NCI-H2081 (cell line): Measurements from ENCODE around the gene KCTD5.

Source experiments
- DNase-seq, 2 experiments: peaks; one replicate each; lab custom pipeline; 2025; lab: John Stamatoyannopoulos, UW

The KCTD5 gene

DNA sequence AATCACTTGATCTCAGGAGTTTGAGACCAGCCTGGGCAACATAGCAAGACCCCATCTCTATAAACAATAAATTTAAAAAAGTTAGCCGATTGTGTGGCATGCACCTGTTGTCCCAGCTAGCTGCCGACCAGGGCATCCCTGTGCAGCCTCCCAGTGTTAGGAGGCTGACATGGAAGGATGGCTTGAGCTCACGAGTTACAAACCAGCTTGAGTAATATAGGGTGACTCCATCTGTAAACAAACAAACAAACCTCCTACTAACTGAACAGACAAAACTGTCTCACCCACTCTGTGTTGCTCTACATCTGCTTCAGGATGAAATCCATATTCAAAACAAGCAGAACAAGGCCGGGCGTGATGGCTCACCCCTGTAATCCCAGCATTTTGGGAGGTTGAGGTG lies 44.6 kb downstream of the KCTD5 start:
- no peak for DNase-seq

DNA sequence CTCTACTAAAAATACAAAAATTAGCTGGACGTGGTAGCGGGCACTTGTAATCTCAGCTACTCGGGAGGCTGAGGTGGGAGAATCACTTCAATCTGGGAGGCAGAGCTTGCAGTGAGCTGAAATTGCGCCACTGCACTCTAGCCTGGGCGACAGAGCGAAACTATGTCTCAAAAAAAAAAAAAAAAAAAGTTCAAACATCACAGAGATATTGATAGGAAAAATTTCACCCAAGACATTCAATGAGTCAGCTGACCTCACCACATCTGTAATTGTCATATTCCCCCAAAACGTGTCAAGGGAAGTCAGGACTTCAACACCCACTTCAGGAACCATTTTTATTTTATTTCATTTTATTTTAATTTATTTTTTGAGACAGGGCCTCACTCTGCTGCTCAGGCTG lies 45.7 kb downstream of the KCTD5 start:
- DNase-seq: no peak

DNA sequence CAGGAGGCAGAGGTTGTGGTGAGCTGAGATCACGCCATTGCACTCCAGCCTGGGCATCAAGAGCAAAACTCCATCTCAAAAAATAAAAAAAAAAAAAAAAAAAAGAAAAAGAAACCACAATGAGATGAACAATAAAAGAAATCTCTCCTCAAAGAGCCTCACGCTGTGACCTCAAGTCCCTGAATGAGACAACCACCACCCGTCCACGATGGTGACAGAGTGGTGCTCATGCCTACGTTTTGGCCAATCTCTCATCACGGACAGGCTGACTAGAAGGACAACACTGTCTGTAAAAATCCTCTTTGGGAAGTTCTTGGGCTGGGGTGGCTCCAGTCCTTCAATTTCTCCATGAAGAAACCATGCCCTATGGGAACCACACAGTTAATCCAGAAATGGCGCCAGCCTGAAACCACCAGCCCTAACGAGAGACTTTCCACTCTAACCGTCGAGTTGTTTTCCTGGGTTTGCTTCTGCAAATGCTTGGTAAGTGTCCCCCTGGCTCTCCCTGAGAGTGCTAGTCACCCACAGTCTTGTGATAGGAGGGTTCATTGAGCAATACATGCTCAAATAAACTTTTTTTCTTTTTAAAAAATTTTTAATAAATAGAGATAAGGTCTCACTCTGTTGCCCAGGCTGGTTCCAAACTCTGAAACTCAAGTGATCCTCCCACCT lies 52.7 kb downstream of the KCTD5 start:
- DNase-seq: no peak

DNA sequence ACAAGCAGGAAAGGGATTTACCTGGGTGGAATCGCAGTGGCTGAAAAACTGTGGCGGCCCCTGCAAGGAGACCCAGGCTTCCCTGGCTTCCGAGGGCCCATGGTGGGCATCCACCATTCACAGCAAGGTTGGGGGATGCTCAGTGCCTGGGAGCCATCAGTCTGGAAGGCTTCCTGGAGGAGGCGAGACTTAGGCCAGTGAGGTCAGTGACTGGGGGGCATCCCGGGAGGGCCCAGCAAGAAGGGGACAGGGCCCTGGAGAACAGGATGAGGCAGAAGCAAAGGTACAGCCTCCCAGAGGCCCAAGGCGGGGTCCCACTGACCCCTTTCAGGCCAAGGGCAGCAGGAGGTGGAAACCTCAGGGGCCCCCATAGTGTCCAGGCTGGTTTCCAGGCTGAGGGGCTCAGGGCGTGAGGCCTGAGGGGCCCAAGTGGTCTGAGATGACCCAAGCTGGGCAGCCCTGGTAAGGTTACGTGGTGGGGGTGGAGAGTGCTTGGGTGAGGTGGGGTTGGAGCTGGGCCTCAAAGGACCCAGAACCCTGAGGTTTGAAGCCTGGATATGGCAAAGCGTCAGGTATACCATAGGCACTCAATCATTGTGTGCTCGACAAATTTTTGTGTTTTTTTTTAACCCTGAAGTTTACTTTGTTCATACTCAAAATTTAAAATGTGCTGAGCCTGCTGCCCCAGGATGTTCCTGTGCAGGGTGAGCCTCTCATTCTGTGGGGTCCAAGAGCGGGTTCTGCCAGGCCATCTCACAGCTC lies 54.3 kb downstream of the KCTD5 start:
- DNase-seq: no peak

DNA sequence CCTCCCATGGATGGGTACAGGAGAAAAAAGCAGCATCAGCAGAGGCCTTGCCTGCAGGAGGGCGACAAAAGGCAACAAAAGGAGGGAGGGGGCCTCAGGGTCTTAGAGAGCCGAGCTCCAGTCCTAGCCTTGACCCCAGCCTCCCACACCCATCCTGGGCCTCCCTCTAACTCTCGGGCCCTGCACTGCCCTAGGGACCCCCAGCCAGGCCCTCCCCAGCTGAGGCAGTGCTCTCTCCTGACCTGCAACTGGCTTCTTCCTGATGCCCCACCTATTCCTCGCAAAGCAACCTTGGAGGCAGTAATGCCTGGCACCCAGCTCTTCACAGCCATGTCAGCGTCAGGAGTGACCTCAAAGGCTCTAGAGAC lies 54.9 kb downstream of the KCTD5 start:
- DNase-seq: no peak

DNA sequence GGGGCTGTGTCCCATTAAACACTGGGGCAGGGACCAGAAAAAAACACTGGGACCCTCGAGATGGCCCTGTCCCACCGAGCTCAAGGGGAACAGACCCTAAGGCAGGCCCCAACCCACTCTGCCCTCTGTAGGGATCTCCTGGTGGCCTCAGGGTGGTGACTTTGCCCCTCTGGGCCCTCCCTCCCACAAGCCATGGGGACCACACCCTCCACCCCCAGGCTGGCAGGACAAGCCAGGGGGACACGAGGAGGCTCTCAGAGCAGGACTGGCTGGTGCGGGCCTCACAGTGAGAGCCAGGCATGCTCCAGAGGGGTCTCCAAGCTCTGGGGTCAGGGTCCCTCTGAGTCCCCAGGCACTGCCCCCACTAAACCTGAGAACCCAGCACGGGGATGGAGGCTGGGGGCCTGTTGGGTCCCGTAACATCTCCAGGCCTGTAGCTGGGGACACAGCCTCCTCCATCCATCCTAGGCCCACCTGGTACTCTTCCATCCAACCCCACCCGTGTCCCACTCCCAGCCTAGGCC lies 55.6 kb downstream of the KCTD5 start:
- no peak for DNase-seq

DNA sequence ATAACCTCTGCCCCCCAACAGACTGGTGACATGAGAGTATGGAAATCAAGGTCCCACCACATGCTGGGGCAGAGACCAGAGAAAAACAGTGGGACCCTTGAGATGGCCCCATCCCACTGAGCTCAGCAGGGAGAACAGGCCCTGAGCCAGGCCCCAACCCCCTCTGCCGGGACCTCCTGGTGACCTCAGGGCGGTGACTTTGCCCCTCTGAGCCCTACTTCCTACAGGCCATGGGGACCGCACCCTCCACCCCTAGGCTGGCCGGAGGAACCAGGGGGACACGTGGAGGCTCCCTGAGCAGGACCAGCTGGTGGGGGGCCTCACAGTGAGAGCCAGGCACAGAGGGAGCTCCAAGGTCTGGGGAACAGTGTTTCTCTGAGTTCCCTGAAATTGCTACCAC lies 56.3 kb downstream of the KCTD5 start:
- no peak for DNase-seq

DNA sequence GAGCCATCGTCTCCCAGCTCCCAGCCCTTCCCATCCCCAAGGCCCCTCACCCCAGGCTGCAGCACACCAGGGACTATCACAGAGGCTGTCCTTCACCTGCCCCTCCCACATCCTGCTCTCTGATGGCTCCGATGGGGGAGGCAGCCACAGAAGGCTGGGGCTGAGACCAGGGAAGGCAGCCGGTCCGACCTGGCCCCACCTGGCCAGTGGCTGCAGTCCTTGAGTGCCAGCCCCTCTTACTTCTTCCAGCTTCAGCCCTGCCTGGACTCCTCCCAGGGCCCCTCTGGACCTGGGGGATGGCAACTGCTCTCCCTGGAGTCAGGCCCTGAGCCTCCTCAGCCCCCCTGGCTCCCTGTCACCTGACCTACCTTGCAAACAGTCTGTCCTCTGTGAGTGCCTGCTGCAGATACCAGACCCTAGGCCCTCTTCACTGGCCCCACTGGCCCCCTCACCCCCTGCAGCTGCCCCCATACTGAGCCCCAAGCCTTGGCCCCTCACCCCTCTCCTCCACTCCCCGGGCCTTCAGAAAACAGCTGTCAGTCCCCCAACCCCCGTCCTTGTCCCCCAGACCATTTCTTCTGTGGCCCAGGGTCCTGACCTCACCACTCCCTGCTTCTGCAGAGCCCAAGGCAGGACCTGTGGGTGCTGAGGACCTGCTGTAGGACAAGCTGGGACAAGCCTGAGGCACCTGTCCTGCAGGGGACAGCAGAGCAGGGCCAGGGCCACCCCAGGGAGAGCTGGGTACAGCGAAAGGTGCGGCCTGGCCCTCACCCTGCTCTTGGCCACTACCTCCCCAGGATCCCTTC lies 57.5 kb downstream of the KCTD5 start:
- no peak for DNase-seq

DNA sequence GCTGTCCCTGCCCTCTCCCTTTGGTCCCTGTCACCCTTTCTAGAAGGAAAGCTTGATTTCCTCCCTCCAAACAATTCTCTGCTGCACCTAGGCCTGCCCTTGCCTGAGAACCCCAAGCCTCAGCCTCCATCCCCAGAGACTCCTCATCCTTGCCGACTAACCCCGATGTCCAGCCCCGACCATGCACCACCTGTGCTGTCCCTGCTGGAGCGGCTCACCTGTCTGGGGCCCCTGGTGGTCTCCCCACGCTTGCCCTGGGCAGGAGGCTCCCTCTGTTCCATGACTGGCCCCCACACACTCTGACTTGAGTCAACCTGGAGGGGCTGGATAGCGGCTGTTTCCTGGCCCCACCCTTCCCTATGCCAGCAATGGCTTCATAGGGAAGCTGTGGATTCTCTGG lies 58.2 kb downstream of the KCTD5 start:
- no peak for DNase-seq

DNA sequence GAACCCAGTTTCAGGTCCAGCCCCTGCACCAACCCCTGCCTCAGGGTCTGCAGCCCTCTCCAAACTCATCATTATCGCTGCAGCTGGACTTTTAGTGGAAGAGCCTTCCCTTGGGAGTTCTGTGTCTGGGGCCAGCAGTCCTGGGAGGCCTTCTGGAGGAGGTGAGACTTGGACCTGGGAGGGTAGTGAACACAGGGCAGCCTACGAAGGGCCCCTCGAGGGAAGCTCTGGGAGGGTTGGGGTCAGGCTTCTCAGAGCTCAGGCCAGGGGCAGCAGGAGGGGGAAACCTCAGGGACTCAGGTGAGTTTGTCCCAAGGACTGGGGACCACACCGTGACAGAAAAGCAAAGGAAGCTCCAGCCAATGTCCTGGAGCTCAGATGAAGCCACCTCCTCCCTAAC lies 58.8 kb downstream of the KCTD5 start:
- DNase-seq: no peak

DNA sequence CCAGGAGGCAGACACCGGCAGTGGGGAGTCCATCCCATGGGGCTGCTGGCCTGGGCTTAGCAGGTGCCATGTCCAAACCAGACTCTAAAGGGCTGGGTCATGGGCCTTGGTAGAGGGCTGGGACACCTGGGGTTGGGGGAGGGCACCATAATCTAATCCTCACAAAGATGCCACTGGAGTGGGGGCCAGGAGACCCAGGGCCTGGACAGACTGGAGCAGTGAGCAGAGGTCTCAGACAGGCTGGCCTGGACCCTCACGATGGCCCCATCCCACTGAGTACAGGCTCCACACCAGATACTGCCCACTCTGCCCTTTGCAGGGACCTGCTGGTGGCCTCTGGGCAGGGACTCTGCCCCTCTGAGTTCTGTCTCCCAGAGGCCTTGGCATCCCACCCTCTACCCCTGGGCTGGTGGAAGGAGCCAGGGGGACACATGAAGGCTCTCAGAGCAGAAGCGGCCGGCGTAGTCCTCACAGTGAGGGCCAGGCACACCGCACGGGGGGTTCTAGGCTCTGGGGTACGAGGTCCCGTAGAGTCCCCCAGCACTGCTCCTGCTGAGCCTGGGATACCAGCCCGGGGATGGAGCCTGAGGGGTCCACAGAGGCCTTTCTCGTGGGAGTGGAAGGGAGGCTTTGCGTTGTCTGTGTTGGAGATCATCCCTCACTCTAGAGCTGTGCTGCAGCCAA lies 60.1 kb downstream of the KCTD5 start:
- DNase-seq: no peak

DNA sequence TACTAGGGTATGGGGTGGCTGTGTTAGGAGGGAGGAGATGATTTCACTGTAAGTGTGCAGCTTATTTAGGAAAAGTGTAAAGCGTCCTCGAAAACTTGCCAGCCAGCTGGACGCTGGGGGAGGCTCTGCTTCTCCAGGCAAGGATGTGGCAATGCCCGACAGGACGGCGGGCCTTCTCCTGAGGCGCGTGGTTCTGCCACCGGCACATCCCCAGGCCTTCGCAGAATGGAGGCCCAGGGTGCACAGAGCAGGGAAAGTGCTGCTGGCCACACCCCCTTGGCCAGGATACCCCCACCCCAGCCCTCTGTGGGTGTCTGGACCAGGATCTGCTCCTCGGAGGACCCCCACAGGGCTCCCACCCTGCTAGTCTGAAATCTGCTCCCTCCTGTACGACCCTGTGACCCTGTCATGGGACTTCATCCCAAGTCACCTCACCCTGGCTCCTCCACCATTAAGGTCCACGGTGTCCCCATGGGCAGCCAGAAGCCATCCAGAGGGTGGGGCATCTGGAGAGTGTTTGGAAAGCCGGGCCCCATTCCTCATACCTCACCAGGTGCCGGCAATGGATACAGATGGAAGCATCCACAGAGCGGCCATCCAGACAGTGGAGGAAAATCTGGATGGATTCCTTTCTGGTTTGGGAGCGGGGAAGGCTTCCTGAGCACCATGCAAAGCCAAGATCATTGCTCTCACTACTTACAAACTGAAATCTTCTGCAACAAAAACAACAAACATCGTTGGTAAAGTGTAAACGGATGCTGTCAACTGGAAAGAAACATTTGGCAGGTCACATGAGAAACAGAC lies 60.9 kb downstream of the KCTD5 start:
- no peak for DNase-seq

DNA sequence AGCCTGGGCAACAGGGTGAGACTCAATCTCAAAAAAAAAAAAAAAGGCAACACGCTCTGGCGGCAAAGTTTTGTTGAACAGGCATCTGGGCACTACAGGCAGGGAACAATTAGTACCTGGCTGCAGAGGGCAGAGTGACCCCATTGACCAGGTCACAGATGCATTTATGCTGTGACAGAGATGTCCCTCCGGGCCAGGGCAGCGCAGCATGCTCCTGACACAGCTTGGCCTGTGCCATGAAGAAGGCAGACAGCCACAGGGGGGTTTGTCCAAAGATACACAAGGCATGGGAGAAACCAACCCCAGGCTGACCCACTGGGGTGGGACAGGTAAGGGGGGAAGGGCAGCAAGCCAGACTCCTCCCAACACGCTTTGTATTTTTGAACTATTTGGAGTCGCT lies 62.4 kb downstream of the KCTD5 start:
- DNase-seq: no peak

DNA sequence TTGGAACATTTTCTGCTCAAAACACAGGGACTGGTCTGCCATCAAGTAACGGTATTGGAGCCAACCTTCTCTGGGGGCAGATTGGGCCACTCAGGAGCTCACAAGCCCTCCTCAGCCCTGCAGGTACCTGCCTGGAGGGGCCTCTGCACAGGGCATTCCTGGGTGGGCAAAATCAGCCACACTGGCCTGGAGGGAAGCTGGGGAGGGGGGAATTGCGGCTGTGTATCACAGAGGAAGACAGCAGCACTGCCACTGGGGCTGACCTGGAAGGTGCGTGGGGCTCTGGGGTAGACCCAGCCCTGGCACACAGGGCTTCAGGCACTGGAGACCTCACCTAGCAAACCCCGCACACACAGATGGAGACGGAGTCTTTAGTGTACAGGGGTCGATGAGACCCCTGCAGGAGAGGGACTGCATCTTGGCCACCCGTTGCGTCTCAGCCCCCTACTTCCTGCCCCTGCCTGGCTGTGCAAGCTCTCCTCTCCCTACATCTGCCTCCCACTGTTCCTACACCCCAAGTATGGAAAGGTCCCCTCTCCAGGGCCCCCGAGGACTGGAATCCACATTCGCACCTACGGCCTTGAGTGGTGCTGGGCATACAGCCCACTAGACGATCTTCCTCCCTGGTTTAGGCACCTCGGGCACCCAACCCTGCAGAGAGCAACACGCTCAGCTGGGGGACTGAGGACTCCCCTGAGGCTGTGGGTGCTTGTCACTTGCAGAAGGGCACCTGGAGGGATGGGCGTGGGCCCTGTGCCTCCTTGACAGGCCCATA lies 63.0 kb downstream of the KCTD5 start:
- no peak for DNase-seq

DNA sequence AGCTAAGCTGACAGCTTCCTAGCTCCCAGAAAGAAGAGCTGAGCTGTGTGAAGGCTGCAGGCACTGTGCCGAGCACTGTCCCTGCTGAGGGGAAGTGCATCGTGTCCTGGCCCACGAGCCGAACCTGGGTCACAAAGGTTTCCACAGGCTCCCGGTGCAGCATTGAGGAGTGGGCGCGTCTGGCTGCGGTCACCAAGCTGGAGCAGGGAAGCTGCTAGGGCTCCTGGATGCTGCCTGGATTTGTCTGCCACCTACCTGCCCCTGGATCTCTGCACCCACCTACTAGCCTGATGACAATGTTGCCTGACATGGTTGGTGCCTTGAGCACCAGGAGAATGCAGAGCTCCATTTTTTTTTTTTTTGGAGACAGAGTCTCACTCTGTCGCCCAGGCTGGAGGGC lies 63.6 kb downstream of the KCTD5 start:
- DNase-seq: no peak

DNA sequence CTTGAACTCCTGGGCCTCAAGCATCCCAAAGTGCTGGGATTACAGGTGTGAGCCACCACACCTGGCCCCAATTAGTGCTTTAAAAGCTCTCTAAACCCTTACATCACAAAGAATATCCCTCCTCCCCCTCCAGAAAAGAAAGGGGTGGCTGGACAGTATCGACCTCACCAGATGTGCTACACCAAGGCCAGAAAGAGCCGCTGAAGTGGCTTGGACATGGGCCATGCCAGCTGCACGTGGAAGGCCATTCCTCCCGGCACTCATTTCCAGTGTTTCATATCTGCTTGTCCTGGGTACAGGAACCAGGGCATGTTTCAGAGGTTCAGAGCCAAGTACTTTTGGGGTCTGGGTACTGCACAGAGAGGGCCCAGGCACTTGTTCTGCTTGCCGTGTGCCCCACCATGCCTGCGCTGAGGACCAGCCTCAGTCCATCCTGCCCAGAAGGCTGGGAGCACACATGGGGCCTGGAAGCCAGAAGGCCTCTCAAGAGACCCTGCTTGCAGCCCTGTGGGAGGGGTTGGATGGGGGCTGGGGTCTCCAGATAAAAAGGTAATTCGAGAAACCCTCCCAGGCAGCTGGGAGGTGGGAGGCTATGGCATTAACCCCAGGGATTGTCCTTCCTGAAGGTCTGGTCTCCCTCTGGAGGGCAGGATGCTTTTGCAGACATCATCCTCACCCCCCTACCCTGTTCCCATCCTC lies 66.6 kb downstream of the KCTD5 start:
- peak in 1 of 2 experiments; percentile 18 for DNase-seq

DNA sequence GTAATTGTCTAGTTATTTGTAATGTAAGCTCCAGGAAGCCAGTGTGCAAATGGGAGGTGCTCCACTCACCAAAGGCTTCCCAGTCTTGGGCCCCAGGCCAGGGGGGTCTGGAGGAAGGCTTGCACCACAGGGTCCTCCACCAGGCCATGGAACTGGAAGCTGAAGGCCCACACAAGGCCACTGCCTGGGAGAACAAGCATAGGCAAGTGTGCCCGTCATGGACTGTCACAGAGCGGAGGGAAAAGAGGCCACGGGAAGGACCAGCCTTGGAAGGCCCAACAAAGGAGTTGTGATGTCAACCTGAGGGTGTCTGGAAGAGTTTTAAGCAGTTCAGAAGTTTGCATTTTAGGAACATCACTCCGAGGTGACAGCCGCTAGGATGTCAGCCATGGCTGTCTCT lies 67.2 kb downstream of the KCTD5 start:
- peak; percentile 26 to 62 for DNase-seq

DNA sequence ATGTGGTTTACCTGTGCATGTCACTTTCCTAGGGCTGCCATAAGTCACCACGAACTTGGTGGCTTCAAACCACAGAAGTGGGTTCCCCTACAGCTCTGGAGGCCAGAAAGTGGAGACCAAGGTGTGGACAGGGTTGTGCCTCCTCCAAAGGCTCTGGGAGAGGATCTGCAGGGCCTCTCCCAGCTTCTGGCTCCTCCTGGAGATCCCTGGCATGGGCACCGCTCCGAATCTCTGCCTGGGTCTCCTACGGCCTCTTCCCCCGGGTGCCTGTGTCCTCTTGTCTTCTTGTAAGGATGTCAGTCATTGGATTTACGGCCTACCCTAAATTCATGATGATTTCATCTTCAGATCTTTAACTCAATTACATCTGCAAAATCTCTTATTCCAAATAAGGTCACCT lies 67.6 kb downstream of the KCTD5 start:
- no peak for DNase-seq

DNA sequence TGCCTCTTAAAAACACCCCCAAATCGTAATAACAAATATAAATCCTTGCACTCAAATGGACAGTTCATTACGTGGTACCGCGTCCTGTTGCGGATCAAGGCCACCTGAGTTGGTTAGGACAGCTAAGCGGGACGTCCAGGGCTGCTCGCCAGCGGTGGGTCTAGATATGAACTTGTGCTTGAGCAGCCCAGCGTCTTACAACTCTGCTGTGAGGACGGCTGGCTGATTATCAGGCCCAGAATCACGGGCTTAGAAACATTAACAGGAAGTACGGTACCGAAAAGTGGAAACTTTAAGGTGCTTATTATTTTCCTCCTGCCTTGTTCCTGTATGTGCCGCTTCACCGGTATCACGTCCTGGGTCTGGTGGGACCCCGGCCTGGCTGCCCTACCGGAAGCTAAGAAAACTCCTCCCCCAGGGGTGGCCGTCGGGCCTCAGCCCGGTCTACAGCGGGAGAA lies 69.3 kb downstream of the KCTD5 start:
- DNase-seq: peak; percentile 54 to 66
